HL-60 (cell line): Measurements from ENCODE around the gene ARHGAP10.

Experiments used
- CTCF ChIP-seq: IDR thresholded peaks from one replicate; pipeline ENCODE4 v1.5.1; 2011; ENCODE audit warnings: low read length, control low read depth, inconsistent platforms; ENCODE audit not compliant: insufficient read depth
- GABPA ChIP-seq: IDR thresholded peaks from 2 replicates; pipeline ENCODE4 v1.6.1; 2012; ENCODE audit warnings: low read depth
- POLR2AphosphoS5 ChIP-seq: IDR thresholded peaks from 2 replicates; pipeline ENCODE4 v1.6.1; 2012; ENCODE audit warnings: low read depth

GRCh38 chr4:147854154-147854553 is 122.3 kb downstream of the ARHGAP10 start:
- TF ChIP-seq CTCF (no peak), GABPA (no peak), POLR2AphosphoS5 (no peak)
